ENCODE measurements around the gene ZNRF4.

The ZNRF4 gene

DNA sequence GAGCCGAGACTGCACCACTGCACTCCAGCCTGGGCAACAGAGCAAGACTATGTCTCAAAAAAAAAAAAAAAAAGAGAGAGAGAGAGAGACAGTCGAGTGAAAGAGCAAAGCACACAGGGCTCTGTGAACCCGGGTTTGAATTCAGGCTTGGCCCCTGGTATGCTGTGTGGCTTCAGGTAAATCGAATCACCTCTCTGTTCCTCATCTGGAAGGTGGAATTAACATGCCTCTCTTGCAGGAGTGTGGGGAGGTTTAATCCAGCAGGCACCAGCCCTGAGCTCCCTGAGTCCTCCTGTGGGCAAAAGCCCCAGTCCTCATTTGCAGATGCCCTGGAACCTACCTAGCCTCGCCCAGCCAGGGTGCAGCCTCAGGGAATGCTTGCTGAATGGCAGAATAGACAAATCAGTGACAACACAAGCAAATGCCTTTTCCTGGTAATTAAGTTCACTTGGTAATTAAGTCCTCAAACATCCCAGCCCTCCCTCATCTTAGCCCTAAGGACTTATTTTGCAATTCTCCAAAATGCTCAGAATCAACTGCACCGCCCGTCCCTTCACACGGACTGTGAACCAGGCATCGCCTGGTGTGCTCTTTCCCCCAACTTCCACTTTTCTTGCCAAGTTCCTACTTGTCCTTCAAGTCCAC, 4.6 kb upstream of the ZNRF4 start:
- TF ChIP-seq EZH2phosphoT487 (conservative IDR thresholded peaks at IDR 0.05; ENCODE audit: low read length) (no peak), CTCF (IDR thresholded peaks at IDR 0.05; ENCODE audit: insufficient read depth, low read length, poor library complexity, severe bottlenecking) (no peak)
- H3K36me3 ChIP-seq (ENCODE audit: low read length), result no peaks in the 10 kb centered on the region
- H3K79me2 ChIP-seq (ENCODE audit: insufficient read depth, low read length), result no peaks in the 10 kb centered on the region
- H3K27ac ChIP-seq (ENCODE audit: low read depth, low read length), result no peak overlapping the region
- H3K9ac ChIP-seq (ENCODE audit: low read length), result no peak overlapping the region
- no peaks in the 10 kb centered on the region for H4K20me1 ChIP-seq (ENCODE audit: low read depth, low read length)
- H3K4me2 ChIP-seq (ENCODE audit: low read depth, low read length, poor library complexity, severe bottlenecking), result no peak overlapping the region
- H3K9me2 ChIP-seq (replicated peaks; ENCODE audit: insufficient read depth, low read length), result no peaks in the 10 kb centered on the region
- H3F3A ChIP-seq (ENCODE audit: insufficient read depth), result no peaks in the 10 kb centered on the region
- no peaks in the 10 kb centered on the region for H3K27me3 ChIP-seq (ENCODE audit: low read length)
- H3K9me3 ChIP-seq (ENCODE audit: insufficient read depth, low read length), result no peaks in the 10 kb centered on the region
- H2AFZ ChIP-seq (ENCODE audit: low read depth, low read length, severe bottlenecking), result no peak overlapping the region
- H3K4me3 ChIP-seq (ENCODE audit: insufficient read depth, low read length, poor library complexity, severe bottlenecking), result no peak overlapping the region

GRCh38 chr19:5451494-5451893, 3.7 kb upstream of the ZNRF4 start:
- H3K9me2 ChIP-seq (replicated peaks; ENCODE audit: insufficient read depth, low read length), result no peaks in the 10 kb centered on the region
- H3K27me3 ChIP-seq (ENCODE audit: low read length), result no peaks in the 10 kb centered on the region
- no peak for TF ChIP-seq CTCF (IDR thresholded peaks at IDR 0.05; ENCODE audit: insufficient read depth, low read length, poor library complexity, severe bottlenecking)
- TF ChIP-seq EZH2phosphoT487 (conservative IDR thresholded peaks at IDR 0.05; ENCODE audit: low read length), result no peak

DNA sequence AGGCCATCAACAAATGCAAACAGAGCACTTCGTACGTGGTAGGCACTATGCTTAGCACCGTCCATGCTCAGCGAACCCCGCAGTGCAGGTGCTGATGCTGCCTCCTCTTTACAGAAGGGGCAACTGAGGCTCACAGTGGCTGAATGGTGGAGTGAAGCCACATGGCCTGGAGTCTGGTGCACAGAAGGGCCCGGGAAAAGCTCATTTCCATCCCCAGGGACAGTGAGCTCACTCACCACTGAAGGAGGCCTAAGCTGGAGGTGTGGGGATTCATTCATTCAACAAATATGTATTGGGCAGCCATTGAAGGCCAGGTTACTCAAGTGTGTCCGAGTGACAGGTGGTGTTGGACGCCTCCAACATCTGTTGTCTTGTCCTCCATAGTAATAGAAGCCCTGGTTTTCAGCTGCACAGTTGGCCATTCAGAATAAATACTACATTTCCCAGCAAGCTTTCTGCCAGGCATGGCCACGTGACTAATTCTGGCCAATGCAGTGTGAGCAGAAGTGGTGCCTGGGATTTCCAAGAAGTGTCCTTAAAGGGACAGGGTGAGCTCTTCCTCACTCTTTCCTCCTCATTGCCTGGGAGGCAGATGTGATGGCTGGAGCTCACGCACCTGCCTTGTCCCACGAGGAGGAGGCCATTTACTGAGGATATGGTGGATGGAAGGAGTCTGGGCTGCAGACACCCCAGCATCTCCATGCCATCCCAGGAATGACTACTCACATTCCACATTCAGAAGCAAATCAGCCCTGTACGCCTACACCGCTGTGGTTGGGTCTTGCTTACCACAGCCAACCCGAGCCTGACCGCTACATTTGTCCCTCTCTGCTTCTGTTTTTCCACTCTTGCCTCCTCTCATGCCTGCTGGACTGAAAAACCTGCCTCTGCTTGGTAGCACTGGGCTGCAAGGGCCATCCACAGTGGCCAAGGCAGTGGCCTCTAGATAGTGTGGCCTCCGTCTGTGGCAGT, 2.3 kb upstream of the ZNRF4 start:
- no peaks in the 10 kb centered on the region for H3K36me3 ChIP-seq (ENCODE audit: low read length)
- TF ChIP-seq CTCF (IDR thresholded peaks at IDR 0.05; ENCODE audit: insufficient read depth, low read length, poor library complexity, severe bottlenecking) (no peak), EZH2phosphoT487 (conservative IDR thresholded peaks at IDR 0.05; ENCODE audit: low read length) (no peak)
- no peaks in the 10 kb centered on the region for H3F3A ChIP-seq (ENCODE audit: insufficient read depth)
- no peak overlapping the region for H3K4me3 ChIP-seq (ENCODE audit: insufficient read depth, low read length, poor library complexity, severe bottlenecking)
- no peaks in the 10 kb centered on the region for H3K9me2 ChIP-seq (replicated peaks; ENCODE audit: insufficient read depth, low read length)
- H3K79me2 ChIP-seq (ENCODE audit: insufficient read depth, low read length), result no peaks in the 10 kb centered on the region
- no peaks in the 10 kb centered on the region for H4K20me1 ChIP-seq (ENCODE audit: low read depth, low read length)
- H3K27me3 ChIP-seq (ENCODE audit: low read length), result no peaks in the 10 kb centered on the region
- H2AFZ ChIP-seq (ENCODE audit: low read depth, low read length, severe bottlenecking), result no peak overlapping the region
- H3K9me3 ChIP-seq (ENCODE audit: insufficient read depth, low read length), result no peaks in the 10 kb centered on the region
- no peak overlapping the region for H3K27ac ChIP-seq (ENCODE audit: low read depth, low read length)
- no peak overlapping the region for H3K4me2 ChIP-seq (ENCODE audit: low read depth, low read length, poor library complexity, severe bottlenecking)
- no peak overlapping the region for H3K9ac ChIP-seq (ENCODE audit: low read length)

More at GRCh38 chr19:5451494-5451893, 3.7 kb upstream of the ZNRF4 start:
- no peak overlapping the region for H3K4me2 ChIP-seq (ENCODE audit: low read depth, low read length, poor library complexity, severe bottlenecking)
- H3K79me2 ChIP-seq (ENCODE audit: insufficient read depth, low read length), result no peaks in the 10 kb centered on the region
- no peaks in the 10 kb centered on the region for H4K20me1 ChIP-seq (ENCODE audit: low read depth, low read length)
- H3K36me3 ChIP-seq (ENCODE audit: low read length), result no peaks in the 10 kb centered on the region
- H3K27ac ChIP-seq (ENCODE audit: low read depth, low read length), result no peak overlapping the region
- H3K9me3 ChIP-seq (ENCODE audit: insufficient read depth, low read length), result no peaks in the 10 kb centered on the region
- no peak overlapping the region for H2AFZ ChIP-seq (ENCODE audit: low read depth, low read length, severe bottlenecking)
- H3F3A ChIP-seq (ENCODE audit: insufficient read depth), result no peaks in the 10 kb centered on the region
- H3K4me3 ChIP-seq (ENCODE audit: insufficient read depth, low read length, poor library complexity, severe bottlenecking), result no peak overlapping the region
- no peak overlapping the region for H3K9ac ChIP-seq (ENCODE audit: low read length)

All from SU-DHL-6 (cell line).